IPS DF 4.7 (cell line): ENCODE measurements around the gene MRPL40.

ENCODE experiments used
- DNase-seq: peaks from one replicate; pipeline ENCODE4 v3.0.0-alpha.2; 2013; ENCODE audit warnings: low spot score; ENCODE audit errors: extremely low read depth

Gene MRPL40

GRCh38 chr22:19432133-19432851, at the start of gene MRPL40:
MRPL40 (plus strand) TSS chr22:19432545; CDS start chr22:19432555, 10 bp downstream.
- no peak for DNase-seq

GRCh38 chr22:19383292-19383691, 49.1 kb upstream of the MRPL40 start:
- DNase-seq: no peak

- no peak for DNase-seq
Measured at GRCh38 chr22:19385221-19385906, 47.0 kb upstream of the MRPL40 start.

- DNase-seq: no peak
Measured at GRCh38 chr22:19386248-19386647, 46.1 kb upstream of the MRPL40 start.

- DNase-seq: no peak
Measured at GRCh38 chr22:19387038-19387437, 45.3 kb upstream of the MRPL40 start.

GRCh38 chr22:19387575-19387974, 44.8 kb upstream of the MRPL40 start:
- no peak for DNase-seq

GRCh38 chr22:19393704-19394103, 38.6 kb upstream of the MRPL40 start:
- no peak for DNase-seq

- no peak for DNase-seq
Measured at GRCh38 chr22:19394274-19395050, 37.9 kb upstream of the MRPL40 start.

- no peak for DNase-seq
Measured at GRCh38 chr22:19395276-19395675, 37.1 kb upstream of the MRPL40 start.

- no peak for DNase-seq
Measured at GRCh38 chr22:19396561-19396933, 35.8 kb upstream of the MRPL40 start.

- no peak for DNase-seq
Measured at GRCh38 chr22:19396934-19397733, 35.2 kb upstream of the MRPL40 start.

GRCh38 chr22:19397734-19398104, 34.6 kb upstream of the MRPL40 start:
- no peak for DNase-seq

- DNase-seq: no peak
Measured at GRCh38 chr22:19398206-19398605, 34.1 kb upstream of the MRPL40 start.

- no peak for DNase-seq
Measured at GRCh38 chr22:19398652-19399051, 33.7 kb upstream of the MRPL40 start.

- no peak for DNase-seq
Measured at GRCh38 chr22:19400881-19401280, 31.5 kb upstream of the MRPL40 start.

- no peak for DNase-seq
Measured at GRCh38 chr22:19401483-19401882, 30.9 kb upstream of the MRPL40 start.

GRCh38 chr22:19402642-19403191, 29.6 kb upstream of the MRPL40 start:
- no peak for DNase-seq

- DNase-seq: no peak
Measured at GRCh38 chr22:19404676-19405075, 27.7 kb upstream of the MRPL40 start.

- DNase-seq: no peak
Measured at GRCh38 chr22:19405133-19405532, 27.2 kb upstream of the MRPL40 start.

GRCh38 chr22:19405652-19406051, 26.7 kb upstream of the MRPL40 start:
- no peak for DNase-seq

GRCh38 chr22:19406281-19406811, 26.0 kb upstream of the MRPL40 start:
- DNase-seq: no peak
